MM.1S (cell line): Measurements from ENCODE around the gene FIG4.

Source experiments
- CTCF ChIP-seq: fragments of 300-600 bp; sonication (generic); IDR thresholded peaks from 2 replicates; pipeline ENCODE4 v1.5.1; 2016; ENCODE audit warnings: antibody characterized with exemption, low read length, mixed read lengths
- EZH2 ChIP-seq: fragments of 300-600 bp; sonication (generic); optimal IDR thresholded peaks from 2 replicates; pipeline ENCODE3; 2017; ENCODE audit warnings: low read depth, mild to moderate bottlenecking, antibody characterized with exemption, low read length, mixed read lengths

- TF ChIP-seq CTCF: no peak
- TF ChIP-seq EZH2: no peak
Measured at GRCh38 chr6:109738255-109738654, 47.2 kb downstream of the FIG4 start.
